ENCODE data around the gene OR6S1. TPM values are rescaled to one million over a fixed set of nuclear protein-coding genes. Genes with fewer than 3 reads are reported as not detected.

Gene OR6S1
- not detected for total RNA-seq

GRCh38 chr14:20641591-20641990 lies at the start of gene OR6S1:
OR6S1 (minus strand) TSS chr14:20641691; CDS start chr14:20641691, 0 bp downstream.
- no peak for TF ChIP-seq CTCF (IDR thresholded peaks at IDR 0.05; ENCODE audit: low read depth)

GRCh38 chr14:20690848-20691640 lies 49.6 kb upstream of the OR6S1 start:
- no peak for TF ChIP-seq CTCF (IDR thresholded peaks at IDR 0.05; ENCODE audit: low read depth)

- no peak for TF ChIP-seq CTCF (IDR thresholded peaks at IDR 0.05; ENCODE audit: low read depth)
Observed at GRCh38 chr14:20688167-20688839, 46.8 kb upstream of the OR6S1 start, which contains the start of gene ANG. ANG (plus strand) TSS chr14:20688764; CDS start chr14:20693565, 4,801 bp downstream.

GRCh38 chr14:20687362-20688166 lies 46.1 kb upstream of the OR6S1 start:
- no peak for TF ChIP-seq CTCF (IDR thresholded peaks at IDR 0.05; ENCODE audit: low read depth)

- TF ChIP-seq CTCF (IDR thresholded peaks at IDR 0.05; ENCODE audit: low read depth) = no peak
Observed at GRCh38 chr14:20686386-20687143, 45.1 kb upstream of the OR6S1 start.

GRCh38 chr14:20684662-20685456 lies 43.4 kb upstream of the OR6S1 start:
- TF ChIP-seq CTCF (IDR thresholded peaks at IDR 0.05; ENCODE audit: low read depth) = no peak

Measured in subcutaneous adipose tissue (tissue), 4 donors.